ENCODE data around the gene STK32B. TPM values are rescaled to one million over a fixed set of nuclear protein-coding genes. Genes with fewer than 3 reads are reported as not detected.
"Not testable (repeated sequence)": the region's sequence is repeated elsewhere in the genome, so short reads cannot be mapped to it uniquely, and the experiment has no call there.

STK32B gene
- total RNA-seq (not detected), polyA plus RNA-seq (not detected)

GRCh38 chr4:5051278-5052203, at the start of gene STK32B:
Gene STK32B (plus strand): TSS chr4:5051480.
- Mint-ChIP-seq H3K4me1 (peaks cover 0 to 18% (median 7%) of the 10 kb centered on the region in 4 donors), H3K36me3 (no peaks in the 10 kb centered on the region), H3K9me3 (peaks cover 0 to 6% (median 0%) of the 10 kb centered on the region in 7 donors), H3K27me3 (peaks cover 55% of the 10 kb centered on the region), H3K27ac (no peak within 1 kb of the TSS), H3K4me3 (peak within 1 kb of the TSS in 3 of 4 donors; percentile 45 to 76 (median 68))
- Histone ChIP-seq H3K4me3 (ENCODE audit: low read depth, low read length) (no peak within 1 kb of the TSS), H3K27me3 (ENCODE audit: control insufficient read depth, insufficient read depth, low read length) (peaks cover 5% of the 10 kb centered on the region), H3K4me1 (ENCODE audit: control insufficient read depth, insufficient read depth, low read length, poor library complexity, severe bottlenecking) (peaks cover 20% of the 10 kb centered on the region), H3K27ac (ENCODE audit: insufficient read depth, low read length, poor library complexity, severe bottlenecking) (no peak within 1 kb of the TSS), H3K9me3 (ENCODE audit: control insufficient read depth in 2 of 2, low read length in 2 of 2) (no peaks in the 10 kb centered on the region), H3K36me3 (ENCODE audit: control insufficient read depth, insufficient read depth, low read length) (no peaks in the 10 kb centered on the region)
- DNase-seq (peak in 1 of 3 donors; percentile 29), ATAC-seq (ENCODE audit: low read depth in 2 of 2) (no peak)

GRCh38 chr4:5001641-5002040, 49.6 kb upstream of the STK32B start:
- H3K9me3 Mint-ChIP-seq; H3K27ac Mint-ChIP-seq; H3K36me3 Mint-ChIP-seq; H3K4me3 Mint-ChIP-seq; H3K4me3 ChIP-seq (ENCODE audit: low read depth, low read length); H3K27me3 ChIP-seq (ENCODE audit: control insufficient read depth, insufficient read depth, low read length); H3K4me1 ChIP-seq (ENCODE audit: control insufficient read depth, insufficient read depth, low read length, poor library complexity, severe bottlenecking); H3K27ac ChIP-seq (ENCODE audit: insufficient read depth, low read length, poor library complexity, severe bottlenecking); ATAC-seq (ENCODE audit: low read depth in 2 of 2); H3K9me3 ChIP-seq (ENCODE audit: control insufficient read depth in 2 of 2, low read length in 2 of 2); H3K36me3 ChIP-seq (ENCODE audit: control insufficient read depth, insufficient read depth, low read length); DNase-seq; H3K4me1 Mint-ChIP-seq: not testable (repeated sequence)
- H3K27me3 Mint-ChIP-seq = peaks cover 38% of the 10 kb centered on the region

GRCh38 chr4:5003372-5003857, 47.9 kb upstream of the STK32B start:
- peaks cover 0 to 2% (median 0%) of the 10 kb centered on the region in 7 donors for H3K9me3 Mint-ChIP-seq
- Histone ChIP-seq H3K9me3 (ENCODE audit: control insufficient read depth in 2 of 2, low read length in 2 of 2) (no peaks in the 10 kb centered on the region), H3K36me3 (ENCODE audit: control insufficient read depth, insufficient read depth, low read length) (no peaks in the 10 kb centered on the region), H3K4me3 (ENCODE audit: low read depth, low read length) (no peak overlapping the region), H3K27ac (ENCODE audit: insufficient read depth, low read length, poor library complexity, severe bottlenecking) (no peak overlapping the region), H3K27me3 (ENCODE audit: control insufficient read depth, insufficient read depth, low read length) (peaks cover 6% of the 10 kb centered on the region), H3K4me1 (ENCODE audit: control insufficient read depth, insufficient read depth, low read length, poor library complexity, severe bottlenecking) (no peaks in the 10 kb centered on the region)
- H3K4me3 Mint-ChIP-seq = no peak overlapping the region
- DNase-seq (no peak), ATAC-seq (ENCODE audit: low read depth in 2 of 2) (no peak)
- no peaks in the 10 kb centered on the region for H3K36me3 Mint-ChIP-seq
- no peak overlapping the region for H3K27ac Mint-ChIP-seq
- H3K4me1 Mint-ChIP-seq = no peaks in the 10 kb centered on the region
- peaks cover 29% of the 10 kb centered on the region for H3K27me3 Mint-ChIP-seq

GRCh38 chr4:5003918-5004317, 47.4 kb upstream of the STK32B start:
- ATAC-seq (ENCODE audit: low read depth in 2 of 2) (no peak), DNase-seq (no peak)
- Mint-ChIP-seq H3K27me3 (peaks cover 28% of the 10 kb centered on the region), H3K36me3 (no peaks in the 10 kb centered on the region), H3K4me3 (no peak overlapping the region), H3K9me3 (peaks cover 0 to 2% (median 0%) of the 10 kb centered on the region in 7 donors), H3K4me1 (no peaks in the 10 kb centered on the region), H3K27ac (no peak overlapping the region)
- Histone ChIP-seq H3K36me3 (ENCODE audit: control insufficient read depth, insufficient read depth, low read length) (no peaks in the 10 kb centered on the region), H3K4me1 (ENCODE audit: control insufficient read depth, insufficient read depth, low read length, poor library complexity, severe bottlenecking) (no peaks in the 10 kb centered on the region), H3K27me3 (ENCODE audit: control insufficient read depth, insufficient read depth, low read length) (peaks cover 6% of the 10 kb centered on the region), H3K4me3 (ENCODE audit: low read depth, low read length) (no peak overlapping the region), H3K27ac (ENCODE audit: insufficient read depth, low read length, poor library complexity, severe bottlenecking) (no peak overlapping the region), H3K9me3 (ENCODE audit: control insufficient read depth in 2 of 2, low read length in 2 of 2) (no peaks in the 10 kb centered on the region)

- DNase-seq = no peak
- no peak overlapping the region for H3K27ac Mint-ChIP-seq
- no peak for ATAC-seq (ENCODE audit: low read depth in 2 of 2)
- Histone ChIP-seq H3K4me3 (ENCODE audit: low read depth, low read length) (no peak overlapping the region), H3K9me3 (ENCODE audit: control insufficient read depth in 2 of 2, low read length in 2 of 2) (no peaks in the 10 kb centered on the region), H3K36me3 (ENCODE audit: control insufficient read depth, insufficient read depth, low read length) (no peaks in the 10 kb centered on the region), H3K27ac (ENCODE audit: insufficient read depth, low read length, poor library complexity, severe bottlenecking) (no peak overlapping the region), H3K4me1 (ENCODE audit: control insufficient read depth, insufficient read depth, low read length, poor library complexity, severe bottlenecking) (no peaks in the 10 kb centered on the region), H3K27me3 (ENCODE audit: control insufficient read depth, insufficient read depth, low read length) (peaks cover 9% of the 10 kb centered on the region)
- no peak overlapping the region for H3K4me3 Mint-ChIP-seq
- H3K9me3 Mint-ChIP-seq = peaks cover 0 to 3% (median 0%) of the 10 kb centered on the region in 7 donors
- H3K4me1 Mint-ChIP-seq = no peaks in the 10 kb centered on the region
- peaks cover 27% of the 10 kb centered on the region for H3K27me3 Mint-ChIP-seq
- H3K36me3 Mint-ChIP-seq = no peaks in the 10 kb centered on the region
Measured at GRCh38 chr4:5004496-5004895, 46.8 kb upstream of the STK32B start.

GRCh38 chr4:5006932-5007331, 44.3 kb upstream of the STK32B start:
- H3K36me3 ChIP-seq (ENCODE audit: control insufficient read depth, insufficient read depth, low read length); H3K9me3 ChIP-seq (ENCODE audit: control insufficient read depth in 2 of 2, low read length in 2 of 2); H3K36me3 Mint-ChIP-seq; H3K4me3 ChIP-seq (ENCODE audit: low read depth, low read length); H3K9me3 Mint-ChIP-seq; H3K27ac Mint-ChIP-seq; H3K27ac ChIP-seq (ENCODE audit: insufficient read depth, low read length, poor library complexity, severe bottlenecking); H3K4me1 Mint-ChIP-seq; DNase-seq; ATAC-seq (ENCODE audit: low read depth in 2 of 2); H3K4me1 ChIP-seq (ENCODE audit: control insufficient read depth, insufficient read depth, low read length, poor library complexity, severe bottlenecking): not testable (repeated sequence)
- peaks cover 16% of the 10 kb centered on the region for H3K27me3 Mint-ChIP-seq
- peaks cover 12% of the 10 kb centered on the region for H3K27me3 ChIP-seq (ENCODE audit: control insufficient read depth, insufficient read depth, low read length)
- H3K4me3 Mint-ChIP-seq = peak overlapping the region in 1 of 4 donors; percentile 18

- no peak for ATAC-seq (ENCODE audit: low read depth in 2 of 2)
- no peak overlapping the region for H3K27ac ChIP-seq (ENCODE audit: insufficient read depth, low read length, poor library complexity, severe bottlenecking)
- peaks cover 10% of the 10 kb centered on the region for H3K27me3 Mint-ChIP-seq
- no peak overlapping the region for H3K27ac Mint-ChIP-seq
- H3K9me3 Mint-ChIP-seq = peaks cover 0 to 6% (median 0%) of the 10 kb centered on the region in 7 donors
- no peaks in the 10 kb centered on the region for H3K36me3 ChIP-seq (ENCODE audit: control insufficient read depth, insufficient read depth, low read length)
- no peak for DNase-seq
- H3K4me3 Mint-ChIP-seq = no peak overlapping the region
- no peaks in the 10 kb centered on the region for H3K4me1 ChIP-seq (ENCODE audit: control insufficient read depth, insufficient read depth, low read length, poor library complexity, severe bottlenecking)
- H3K27me3 ChIP-seq (ENCODE audit: control insufficient read depth, insufficient read depth, low read length) = peaks cover 8% of the 10 kb centered on the region
- no peaks in the 10 kb centered on the region for H3K36me3 Mint-ChIP-seq
- no peaks in the 10 kb centered on the region for H3K4me1 Mint-ChIP-seq
- no peaks in the 10 kb centered on the region for H3K9me3 ChIP-seq (ENCODE audit: control insufficient read depth in 2 of 2, low read length in 2 of 2)
- no peak overlapping the region for H3K4me3 ChIP-seq (ENCODE audit: low read depth, low read length)
Measured at GRCh38 chr4:5009796-5010195, 41.5 kb upstream of the STK32B start.

Data from CD4-positive, CD25-positive, alpha-beta regulatory T cell (primary cell).